K562 (cell line): ENCODE measurements around the gene NINL. TPM values are rescaled to one million over a fixed set of nuclear protein-coding genes. Genes with fewer than 3 reads are reported as not detected.

ENCODE experiments used
- ATAC-seq: fragments of 200-7000 bp; cut with Tn5 transposase; 3 replicates; pipeline ENCODE4 v1.9.1; 2020; ENCODE audit warnings: moderate library complexity
- BruUV-seq: library from RNA; stranded (reverse); fragments of 400-500 nt; replicated peaks from 2 replicates; lab custom pipeline; 2021; lab: Mats Ljungman, UMichigan
- CTCF ChIA-PET: fragments of 300-600 bp; formaldehyde crosslinking; extraction: SDS; loops from one replicate; lab custom pipeline; 2021; ENCODE audit warnings: low intra/inter-chr PET ratio; lab: Yijun Ruan, JAX
- POLR2A ChIA-PET: fragments of 300-600, 350-650 bp; sonication (Branson Sonifier 250); formaldehyde crosslinking; extraction: SDS; loops from one replicate; lab custom pipeline; 2021; ENCODE audit warnings: antibody characterized with exemption, inconsistent platforms; lab: Yijun Ruan, JAX
- DNase-seq, 4 experiments: peaks; one replicate each; pipeline versions ENCODE4 v3.0.0 to v3.0.0-alpha.2; 2011 to 2018; ENCODE audit warnings: low spot score in 3 of 4, mixed read lengths in 3 of 4; ENCODE audit errors: extremely low read depth in 1 of 4
- FAIRE-seq: peaks from 2 replicates; lab custom pipeline; 2011; peaks lifted over from hg19 to GRCh38; lab: Jason Lieb, UNC
- H2AFZ ChIP-seq: 2 replicates; pipeline ENCODE4 v1.6.0; 2011; ENCODE audit warnings: low read depth, low read length, control low read depth, inconsistent platforms
- H3K27ac ChIP-seq: fragments of 200-600 bp; 3 replicates; pipeline ENCODE4 v1.8.0; 2011; ENCODE audit warnings: low read depth, mild to moderate bottlenecking, control low read depth, inconsistent platforms, low read length, moderate library complexity, mixed read lengths; ENCODE audit errors: extremely low read depth
- H3K27me3 ChIP-seq, 2 experiments: fragments of 300-600 bp in 1 of 2; 2 replicates in 1 of 2; 3 replicates in 1 of 2; pipeline versions ENCODE4 v1.6.0 to v1.8.0; 2011; ENCODE audit warnings: inconsistent platforms in 2 of 2, low read length in 2 of 2, mild to moderate bottlenecking in 1 of 2, mixed read lengths in 1 of 2, moderate library complexity in 1 of 2; ENCODE audit not compliant: control insufficient read depth in 2 of 2, insufficient read depth in 2 of 2
- H3K36me3 ChIP-seq: fragments of 300-600 bp; 3 replicates; pipeline ENCODE4 v1.8.0; 2011; ENCODE audit warnings: mild to moderate bottlenecking, low read length, inconsistent platforms; ENCODE audit not compliant: control insufficient read depth, insufficient read depth
- H3K4me1 ChIP-seq, 2 experiments: fragments of 200-600 bp in 1 of 2; replicated peaks in 1 of 2; 2 replicates in 1 of 2; 3 replicates in 1 of 2; pipeline versions ENCODE4 v1.5.1 to v1.8.0; 2011; ENCODE audit warnings: inconsistent platforms in 2 of 2, low read length in 2 of 2, mild to moderate bottlenecking in 1 of 2, mixed read lengths in 1 of 2, moderate library complexity in 1 of 2; ENCODE audit not compliant: control insufficient read depth in 2 of 2, insufficient read depth in 2 of 2
- H3K4me2 ChIP-seq: 2 replicates; pipeline ENCODE4 v1.6.1; 2011; ENCODE audit warnings: low read length, control low read depth, inconsistent platforms, mixed read lengths; ENCODE audit not compliant: insufficient read depth
- H3K4me3 ChIP-seq: fragments of 200-600 bp; sonication (generic), shearing (Covaris generic); 2 replicates; pipeline ENCODE4 v1.5.1; 2016; ENCODE audit warnings: control low read depth, inconsistent platforms
- H3K79me2 ChIP-seq: fragments of 200-600 bp; 3 replicates; pipeline ENCODE4 v1.8.0; 2011; ENCODE audit warnings: low read length, inconsistent platforms; ENCODE audit not compliant: control insufficient read depth, insufficient read depth
- H3K9ac ChIP-seq, 2 experiments: 2 replicates each; pipeline versions ENCODE4 v1.6.0 to v1.6.1; 2011; ENCODE audit warnings: low read depth in 2 of 2, low read length in 2 of 2, control low read depth in 1 of 2, inconsistent platforms in 1 of 2, mild to moderate bottlenecking in 1 of 2, mixed read lengths in 1 of 2; ENCODE audit not compliant: insufficient read depth in 1 of 2
- H3K9me1 ChIP-seq: one replicate; pipeline ENCODE4 v1.6.0; 2011; ENCODE audit warnings: inconsistent platforms, mild to moderate bottlenecking, low read length, moderate library complexity; ENCODE audit not compliant: control insufficient read depth, insufficient read depth
- H3K9me3 ChIP-seq: replicated peaks from 2 replicates; pipeline ENCODE4 v1.5.1; 2011; ENCODE audit warnings: low read depth, low read length, inconsistent platforms; ENCODE audit not compliant: control insufficient read depth, insufficient read depth
- H4K20me1 ChIP-seq: replicated peaks from 2 replicates; pipeline ENCODE4 v1.6.1; 2011; ENCODE audit warnings: low read length, inconsistent platforms, mixed read lengths; ENCODE audit not compliant: control insufficient read depth, insufficient read depth
- ARNT ChIP-seq, 2 experiments: fragments of 450-650 bp; IDR thresholded peaks; 2 replicates each; pipeline ENCODE4 v1.6.1; 2016; ENCODE audit warnings: mild to moderate bottlenecking in 1 of 2
- CBX3 ChIP-seq, 2 experiments: IDR thresholded peaks; 1 replicate in 1 of 2; 2 replicates in 1 of 2; pipeline ENCODE4 v1.6.1; 2012; ENCODE audit warnings: inconsistent platforms in 2 of 2, low read length in 2 of 2, borderline replicate concordance in 1 of 2, control low read depth in 1 of 2
- CXXC5 ChIP-seq: fragments of 250-450 bp; sonication (Bioruptor Pico); IDR thresholded peaks from 2 replicates; pipeline ENCODE4 v1.8.0; 2022; ENCODE audit warnings: inconsistent platforms, mild to moderate bottlenecking, moderate library complexity
- HEY1 ChIP-seq: fragments of 250-450 bp; sonication (Bioruptor Pico); IDR thresholded peaks from 2 replicates; pipeline ENCODE4 v1.5.0; 2020; ENCODE audit warnings: mild to moderate bottlenecking, moderate library complexity, borderline replicate concordance
- ILK ChIP-seq: fragments of 450-650 bp; IDR thresholded peaks from 2 replicates; pipeline ENCODE4 v1.6.1; 2016; ENCODE audit warnings: missing genetic modification characterization, low read depth, mild to moderate bottlenecking, missing compliant biosample characterization, moderate library complexity, borderline replicate concordance
- MECOM ChIP-seq: fragments of 250-450 bp; sonication (Bioruptor Pico); IDR thresholded peaks from 2 replicates; pipeline ENCODE4 v1.8.0; 2022; ENCODE audit warnings: inconsistent platforms
- MTA1 ChIP-seq: fragments of 450-650 bp; IDR thresholded peaks from 2 replicates; pipeline ENCODE4 v1.6.1; 2017; ENCODE audit warnings: borderline replicate concordance
- POLR2AphosphoS2 ChIP-seq: IDR thresholded peaks from 2 replicates; pipeline ENCODE4 v1.6.1; 2012; ENCODE audit warnings: low read length, improper control_type of control experiment
- RBM14 ChIP-seq: fragments of 200-400 bp; formaldehyde crosslinking; IDR thresholded peaks from 2 replicates; pipeline ENCODE4 v1.6.1; 2018; ENCODE audit warnings: low read depth, mild to moderate bottlenecking, low read length, moderate library complexity, borderline replicate concordance; ENCODE audit not compliant: insufficient read depth
- RUNX1 ChIP-seq: sonication (generic); IDR thresholded peaks from 2 replicates; pipeline ENCODE4 v1.6.1; 2016; ENCODE audit warnings: antibody characterized with exemption, low read depth
- SMAD1 ChIP-seq: fragments of 150-350 bp; IDR thresholded peaks from 2 replicates; pipeline ENCODE4 v1.6.1; 2014; ENCODE audit warnings: low read length, low read depth; ENCODE audit not compliant: partially characterized antibody
- SP2 ChIP-seq: IDR thresholded peaks from 2 replicates; pipeline ENCODE4 v1.6.1; 2011; ENCODE audit warnings: mild to moderate bottlenecking, low read depth, low read length, moderate library complexity; ENCODE audit not compliant: poor library complexity, severe bottlenecking; ENCODE audit errors: extremely low read depth
- TEAD1 ChIP-seq, 2 experiments: fragments of 450-650 bp in 1 of 2; sonication (generic) in 1 of 2; formaldehyde crosslinking; IDR thresholded peaks; 2 replicates each; pipeline versions ENCODE4 v1.4.0 to v1.8.0; 2020 to 2022; ENCODE audit warnings: mild to moderate bottlenecking in 2 of 2, missing genetic modification reagents in 1 of 2
- THRAP3 ChIP-seq: fragments of 450-650 bp; IDR thresholded peaks from 2 replicates; pipeline ENCODE4 v1.6.1; 2016; ENCODE audit warnings: mild to moderate bottlenecking, inconsistent platforms, borderline replicate concordance
- ZFP30 ChIP-seq: fragments of 250-450 bp; sonication (Bioruptor Pico); IDR thresholded peaks from 2 replicates; pipeline ENCODE4 v1.8.0; 2022; ENCODE audit warnings: moderate library complexity, mild to moderate bottlenecking, inconsistent platforms, borderline replicate concordance
- ZNF3 ChIP-seq: fragments of 250-450 bp; sonication (Bioruptor Pico); IDR thresholded peaks from 2 replicates; pipeline ENCODE4 v1.5.0; 2021; ENCODE audit warnings: mild to moderate bottlenecking, moderate library complexity
- ZNF347 ChIP-seq: fragments of 450-650 bp; formaldehyde crosslinking; IDR thresholded peaks from 2 replicates; pipeline ENCODE4 v1.4.0; 2020; ENCODE audit warnings: low read depth, mild to moderate bottlenecking, moderate library complexity
- WGBS: fragments of 100-300 bp; shearing (Covaris generic); methylation state at CpG from one replicate; pipeline ENCODE4 v1.1.6; 2016; ENCODE audit warnings: low coverage, mixed read lengths; ENCODE audit not compliant: insufficient coverage; ENCODE audit errors: missing lambda C conversion rate; 5-methylcytosine and 5-hydroxymethylcytosine counted together
- in situ Hi-C: fragments of 300-500 bp; cut with MboI; formaldehyde crosslinking; loops from 4 replicates; pipeline ENCODE4 v1.15.0; 2018; ENCODE audit warnings: inconsistent platforms, mixed read lengths
- intact Hi-C: fragments of 100-400 bp; cut with micrococcal nuclease; formaldehyde crosslinking; loops from 2 replicates; pipeline ENCODE4 v1.14.2; 2022
- polyA plus RNA-seq, 8 experiments: library from polyadenylated mRNA; depleted of rRNA in 4 of 8; stranded (reverse) in 5 of 8; unstranded in 3 of 8; fragments of >200 nt; fragmentation: Nextera tagmentation in 2 of 8; fragmentation: Illumina TruSeq in 1 of 8; extraction: Ambion mirVana in 2 of 8; extraction: Trizol in 1 of 8; gene quantifications; 2 replicates each; pipeline versions ENCODE4 v1.2.1 to v1.2.3, GENCODE V29; 2011 to 2014; ENCODE audit warnings: inconsistent platforms in 1 of 8, missing spikeins in 1 of 8
- total RNA-seq, 7 experiments: library from RNA; depleted of rRNA in 6 of 7; stranded (reverse); fragments of >200 nt in 6 of 7; fragmentation: Illumina TruSeq in 2 of 7; extraction: Trizol in 2 of 7; gene quantifications; 2 replicates each; pipeline versions ENCODE4 v1.2.1 to v1.2.3, GENCODE V29; 2011 to 2021; ENCODE audit warnings: low replicate concordance in 1 of 7
- TF ChIP-seq, protein P1 (sequence below): sonication (generic); formaldehyde crosslinking; IDR thresholded peaks from 2 replicates; pipeline ENCODE4 v1.8.1; 2023; ENCODE audit warnings: mild to moderate bottlenecking, missing genetic modification reagents

The NINL gene
- total and polyA plus RNA-seq, 9 of the 15 experiments (the other 6 are each of a cell fraction or from before 2014, with no cell fraction given), result 0.03 to 0.22 (median 0.05) TPM; not detected in 5

DNA sequence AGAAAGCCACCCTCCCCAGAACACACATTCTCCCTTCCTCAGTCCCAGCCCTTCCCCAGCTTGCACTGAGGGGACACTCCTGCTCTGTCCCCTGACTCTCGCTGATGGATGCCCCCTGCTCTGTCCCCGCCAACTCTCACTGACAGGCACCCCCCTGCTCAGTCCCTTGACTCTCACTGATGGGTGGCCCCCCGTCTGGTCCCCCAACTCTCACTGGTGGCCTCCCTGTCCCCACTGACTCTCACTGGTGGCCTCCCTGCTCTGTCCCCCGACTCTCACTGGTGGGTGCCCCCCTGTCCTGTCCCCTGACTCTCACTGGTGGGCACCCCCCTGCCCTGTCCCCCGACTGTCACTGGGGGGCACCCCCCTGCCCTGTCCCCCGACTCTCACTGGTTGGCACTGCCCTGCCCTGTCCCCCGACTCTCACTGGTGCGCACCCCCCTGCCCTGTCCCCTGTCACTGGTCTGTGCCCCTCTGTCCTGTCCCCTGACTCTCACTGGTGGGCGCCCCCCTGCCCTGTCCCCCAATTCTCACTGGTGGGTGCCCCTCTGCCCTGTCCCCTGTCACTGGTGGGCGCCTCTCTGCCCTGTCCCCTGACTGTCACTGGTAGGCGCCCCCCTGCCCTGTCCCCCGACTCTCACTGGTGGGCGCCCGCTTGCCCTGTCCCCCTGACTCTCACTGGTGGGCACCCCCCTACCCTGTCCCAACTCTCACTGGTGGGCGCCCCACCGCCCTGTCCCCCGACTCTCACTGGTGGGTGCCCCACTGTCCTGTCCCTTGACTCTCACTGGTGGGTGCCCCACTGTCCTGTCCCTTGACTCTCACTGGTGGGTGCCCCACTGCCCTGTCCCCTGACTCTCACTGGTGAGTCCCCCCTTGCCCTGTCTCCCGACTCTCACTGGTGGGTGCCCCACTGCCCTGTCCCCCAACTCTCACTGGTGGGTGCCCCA, 116.9 kb downstream of the NINL start:
- ATAC-seq (no peak), DNase-seq (no peak), FAIRE-seq (no peak)
- Histone ChIP-seq H3K4me1 (peaks cover 7 to 12% of the 10 kb centered on the region in 2 experiments; a peak in 4 of 5 replicates), H3K27ac (no peak overlapping the region), H3K9me3 (no peaks in the 10 kb centered on the region), H4K20me1 (no peaks in the 10 kb centered on the region), H3K27me3 (peaks cover 4 to 9% of the 10 kb centered on the region in 2 experiments; a peak in 4 of 5 replicates), H3K36me3 (no peaks in the 10 kb centered on the region), H3K4me3 (no peak overlapping the region), H3K9me1 (no peaks in the 10 kb centered on the region), H3K4me2 (no peak overlapping the region), H3K79me2 (no peaks in the 10 kb centered on the region), H2AFZ (no peak overlapping the region), H3K9ac (no peak overlapping the region)
- intact Hi-C loops, result no loop called here
- TF ChIP-seq SMAD1, result no peak
- TF ChIP-seq ARNT (IDR thresholded peaks at IDR 0.05), result no peak
- TF ChIP-seq ILK (tag), result no peak
- no peak for TF ChIP-seq ZNF347 (CRISPR knock-in tag)
- TF ChIP-seq, protein P1, sequence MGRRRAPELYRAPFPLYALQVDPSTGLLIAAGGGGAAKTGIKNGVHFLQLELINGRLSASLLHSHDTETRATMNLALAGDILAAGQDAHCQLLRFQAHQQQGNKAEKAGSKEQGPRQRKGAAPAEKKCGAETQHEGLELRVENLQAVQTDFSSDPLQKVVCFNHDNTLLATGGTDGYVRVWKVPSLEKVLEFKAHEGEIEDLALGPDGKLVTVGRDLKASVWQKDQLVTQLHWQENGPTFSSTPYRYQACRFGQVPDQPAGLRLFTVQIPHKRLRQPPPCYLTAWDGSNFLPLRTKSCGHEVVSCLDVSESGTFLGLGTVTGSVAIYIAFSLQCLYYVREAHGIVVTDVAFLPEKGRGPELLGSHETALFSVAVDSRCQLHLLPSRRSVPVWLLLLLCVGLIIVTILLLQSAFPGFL (CRISPR knock-in tag), result no peak
- TF ChIP-seq CXXC5 (CRISPR knock-in tag), result no peak
- TF ChIP-seq CBX3 (IDR thresholded peaks at IDR 0.05; ENCODE audit: borderline replicate concordance in 1 of 2, low read length in 2 of 2), result no peak
- no peak for TF ChIP-seq TEAD1 (CRISPR knock-in tag; IDR thresholded peaks at IDR 0.05)
- no peak for TF ChIP-seq ZFP30
- no peak for TF ChIP-seq MECOM (CRISPR knock-in tag)
- TF ChIP-seq ZNF3 (CRISPR knock-in tag), result no peak
- no peak for TF ChIP-seq RBM14
- TF ChIP-seq HEY1 (CRISPR knock-in tag), result no peak
- no peak for TF ChIP-seq MTA1
- no peak for TF ChIP-seq SP2
- no peak for TF ChIP-seq THRAP3
- TF ChIP-seq POLR2AphosphoS2, result no peak
- no peak for TF ChIP-seq RUNX1
- 8% methylated on average over 6 of the region's 18 CpGs for WGBS
- in situ Hi-C loops, result no loop called here
- CTCF ChIA-PET, result no interaction called here
- no TSS peak for BruUV-seq
- POLR2A ChIA-PET, result interaction anchor here (0.5 kb wide), 1 partner anchor 8 kb away, joined by 3 read pairs; no protein-coding TSS in a partner anchor
